ENCODE data around the gene SLC9A9. TPM values are rescaled to one million over a fixed set of nuclear protein-coding genes. Genes with fewer than 3 reads are reported as not detected.

SLC9A9 gene
- polyA plus RNA-seq, 1 donor = 6.3 TPM

DNA sequence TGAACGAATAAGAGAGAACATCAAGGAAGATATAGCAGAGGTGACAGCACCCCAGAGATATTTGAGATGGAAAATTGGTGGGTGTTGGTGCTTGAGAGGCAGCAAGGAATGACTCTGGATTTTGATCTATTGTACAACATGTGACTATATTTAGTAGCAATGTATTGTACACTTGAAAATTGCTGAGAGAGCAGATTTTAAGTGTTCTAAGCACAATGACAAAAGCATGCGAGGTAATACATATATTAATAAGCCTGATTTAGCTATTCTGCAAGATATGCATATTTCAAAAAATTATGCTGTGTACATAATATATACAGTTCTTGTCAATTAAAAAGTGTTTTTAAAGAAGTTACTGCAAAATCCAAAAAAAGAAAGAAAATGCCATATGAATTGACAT is 194.3 kb downstream of the SLC9A9 start:
- 100% methylated on average over 1 of the region's 2 CpGs for WGBS (ENCODE audit: insufficient coverage, low lambda C conversion rate)
- DNase-seq = no peak
- H3K27ac ChIP-seq (ENCODE audit: low read length) = no peak overlapping the region
- H3K4me3 ChIP-seq (ENCODE audit: low read length) = no peak overlapping the region
- no peaks in the 10 kb centered on the region for H3K4me1 ChIP-seq (ENCODE audit: control insufficient read depth, insufficient read depth, low read length)
- H3K9me3 ChIP-seq (ENCODE audit: control insufficient read depth, low read depth, low read length) = no peaks in the 10 kb centered on the region
- H3K27me3 ChIP-seq (ENCODE audit: control insufficient read depth, insufficient read depth, low read length) = no peaks in the 10 kb centered on the region
- no peaks in the 10 kb centered on the region for H3K36me3 ChIP-seq (ENCODE audit: control insufficient read depth, insufficient read depth, low read length)

- no CpG with 5 or more reads among the region's 2 CpGs for WGBS (ENCODE audit: insufficient coverage, low lambda C conversion rate)
- no peaks in the 10 kb centered on the region for H3K36me3 ChIP-seq (ENCODE audit: control insufficient read depth, insufficient read depth, low read length)
- no peaks in the 10 kb centered on the region for H3K9me3 ChIP-seq (ENCODE audit: control insufficient read depth, low read depth, low read length)
- H3K27ac ChIP-seq (ENCODE audit: low read length) = no peak overlapping the region
- no peak overlapping the region for H3K4me3 ChIP-seq (ENCODE audit: low read length)
- no peak for DNase-seq
- no peaks in the 10 kb centered on the region for H3K4me1 ChIP-seq (ENCODE audit: control insufficient read depth, insufficient read depth, low read length)
- H3K27me3 ChIP-seq (ENCODE audit: control insufficient read depth, insufficient read depth, low read length) = no peaks in the 10 kb centered on the region
These were observed 194.8 kb downstream of the SLC9A9 start for GRCh38 chr3:143653493-143653892.

DNA sequence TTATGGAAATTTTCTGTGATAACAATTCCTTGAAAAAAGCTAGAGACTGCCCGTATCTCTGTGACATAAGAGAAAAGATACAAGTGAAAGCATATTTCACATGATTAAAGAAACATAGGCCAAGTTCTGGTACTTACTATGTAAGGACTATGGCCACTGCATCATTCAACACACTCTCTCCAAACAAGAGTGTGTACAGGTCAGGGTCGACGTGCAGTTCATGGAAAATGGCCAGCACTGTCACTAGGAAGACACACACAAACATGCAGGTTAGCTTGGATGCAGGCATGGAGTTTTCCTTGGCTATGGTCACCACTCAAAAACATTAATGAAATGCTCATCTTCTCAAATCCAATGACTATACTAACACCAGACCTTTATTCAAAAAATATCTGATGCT is 196.2 kb downstream of the SLC9A9 start:
- H3K4me3 ChIP-seq (ENCODE audit: low read length) = no peak overlapping the region
- H3K36me3 ChIP-seq (ENCODE audit: control insufficient read depth, insufficient read depth, low read length) = no peaks in the 10 kb centered on the region
- DNase-seq = no peak
- WGBS (ENCODE audit: insufficient coverage, low lambda C conversion rate) = 70% methylated on average over 1 of the region's 3 CpGs
- no peaks in the 10 kb centered on the region for H3K27me3 ChIP-seq (ENCODE audit: control insufficient read depth, insufficient read depth, low read length)
- H3K27ac ChIP-seq (ENCODE audit: low read length) = no peak overlapping the region
- H3K9me3 ChIP-seq (ENCODE audit: control insufficient read depth, low read depth, low read length) = no peaks in the 10 kb centered on the region
- no peaks in the 10 kb centered on the region for H3K4me1 ChIP-seq (ENCODE audit: control insufficient read depth, insufficient read depth, low read length)

DNA sequence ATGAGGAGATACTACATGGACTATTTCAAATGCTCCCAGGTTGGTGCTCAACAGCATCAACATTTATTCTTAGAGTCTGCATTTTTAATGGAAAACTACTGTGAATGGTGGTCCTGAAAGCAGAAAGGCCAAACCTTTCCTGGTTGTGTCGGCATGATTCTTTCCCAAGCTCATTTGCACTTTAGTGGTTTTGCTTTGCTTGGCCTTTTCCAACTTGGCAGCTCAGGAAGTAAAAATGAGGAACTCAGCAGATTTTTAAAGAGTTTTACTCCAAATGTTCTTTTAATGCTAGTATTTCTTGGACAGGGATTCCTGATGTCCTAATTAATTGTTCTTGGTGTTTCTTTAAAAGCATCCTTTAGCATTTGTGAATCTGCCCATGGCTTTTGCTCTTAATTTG is 197.4 kb downstream of the SLC9A9 start:
- Histone ChIP-seq H3K9me3 (ENCODE audit: control insufficient read depth, low read depth, low read length) (no peaks in the 10 kb centered on the region), H3K4me1 (ENCODE audit: control insufficient read depth, insufficient read depth, low read length) (no peaks in the 10 kb centered on the region), H3K27ac (ENCODE audit: low read length) (no peak overlapping the region), H3K4me3 (ENCODE audit: low read length) (no peak overlapping the region), H3K27me3 (ENCODE audit: control insufficient read depth, insufficient read depth, low read length) (no peaks in the 10 kb centered on the region), H3K36me3 (ENCODE audit: control insufficient read depth, insufficient read depth, low read length) (no peaks in the 10 kb centered on the region)
- DNase-seq = no peak
- 86% methylated on average over 1 of the region's 1 CpG for WGBS (ENCODE audit: insufficient coverage, low lambda C conversion rate)

DNA sequence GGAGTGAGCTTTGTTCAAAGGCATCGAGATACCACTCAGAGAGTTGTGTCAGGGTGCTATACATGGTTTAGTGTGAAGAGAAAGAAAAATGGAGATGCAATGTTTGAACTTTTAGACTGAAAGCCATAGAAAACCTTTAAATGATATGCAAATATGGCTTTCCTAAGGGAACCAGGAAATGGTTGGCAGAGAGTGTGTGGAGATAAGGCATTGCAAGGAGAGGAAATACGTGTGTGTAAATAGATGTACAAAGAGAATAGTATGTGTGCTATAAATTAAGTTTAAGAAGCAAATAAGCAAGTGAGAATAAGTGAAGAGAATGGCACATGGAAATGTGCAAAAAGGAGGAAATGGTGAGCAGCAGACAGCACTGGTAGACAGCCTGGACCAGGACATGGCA is 198.1 kb downstream of the SLC9A9 start:
- Histone ChIP-seq H3K9me3 (ENCODE audit: control insufficient read depth, low read depth, low read length) (no peaks in the 10 kb centered on the region), H3K27me3 (ENCODE audit: control insufficient read depth, insufficient read depth, low read length) (no peaks in the 10 kb centered on the region), H3K4me1 (ENCODE audit: control insufficient read depth, insufficient read depth, low read length) (no peaks in the 10 kb centered on the region), H3K4me3 (ENCODE audit: low read length) (no peak overlapping the region), H3K36me3 (ENCODE audit: control insufficient read depth, insufficient read depth, low read length) (no peaks in the 10 kb centered on the region), H3K27ac (ENCODE audit: low read length) (no peak overlapping the region)
- WGBS (ENCODE audit: insufficient coverage, low lambda C conversion rate) = 71% methylated on average over 2 of the region's 2 CpGs
- no peak for DNase-seq

- DNase-seq = no peak
- H3K9me3 ChIP-seq (ENCODE audit: control insufficient read depth, low read depth, low read length) = no peaks in the 10 kb centered on the region
- H3K4me3 ChIP-seq (ENCODE audit: low read length) = no peak overlapping the region
- H3K4me1 ChIP-seq (ENCODE audit: control insufficient read depth, insufficient read depth, low read length) = peaks cover 3% of the 10 kb centered on the region
- WGBS (ENCODE audit: insufficient coverage, low lambda C conversion rate) = 60% methylated on average over 1 of the region's 7 CpGs
- H3K27me3 ChIP-seq (ENCODE audit: control insufficient read depth, insufficient read depth, low read length) = no peaks in the 10 kb centered on the region
- H3K36me3 ChIP-seq (ENCODE audit: control insufficient read depth, insufficient read depth, low read length) = no peaks in the 10 kb centered on the region
- H3K27ac ChIP-seq (ENCODE audit: low read length) = no peak overlapping the region
These were observed 199.6 kb downstream of the SLC9A9 start for GRCh38 chr3:143648708-143649107.

- no peak overlapping the region for H3K27ac ChIP-seq (ENCODE audit: low read length)
- H3K4me3 ChIP-seq (ENCODE audit: low read length) = no peak overlapping the region
- peaks cover 3% of the 10 kb centered on the region for H3K4me1 ChIP-seq (ENCODE audit: control insufficient read depth, insufficient read depth, low read length)
- WGBS (ENCODE audit: insufficient coverage, low lambda C conversion rate) = no CpG with 5 or more reads among the region's 14 CpGs
- no peaks in the 10 kb centered on the region for H3K27me3 ChIP-seq (ENCODE audit: control insufficient read depth, insufficient read depth, low read length)
- DNase-seq = no peak
- H3K9me3 ChIP-seq (ENCODE audit: control insufficient read depth, low read depth, low read length) = no peaks in the 10 kb centered on the region
- H3K36me3 ChIP-seq (ENCODE audit: control insufficient read depth, insufficient read depth, low read length) = no peaks in the 10 kb centered on the region
These were observed 200.1 kb downstream of the SLC9A9 start for GRCh38 chr3:143648218-143648617.

DNA sequence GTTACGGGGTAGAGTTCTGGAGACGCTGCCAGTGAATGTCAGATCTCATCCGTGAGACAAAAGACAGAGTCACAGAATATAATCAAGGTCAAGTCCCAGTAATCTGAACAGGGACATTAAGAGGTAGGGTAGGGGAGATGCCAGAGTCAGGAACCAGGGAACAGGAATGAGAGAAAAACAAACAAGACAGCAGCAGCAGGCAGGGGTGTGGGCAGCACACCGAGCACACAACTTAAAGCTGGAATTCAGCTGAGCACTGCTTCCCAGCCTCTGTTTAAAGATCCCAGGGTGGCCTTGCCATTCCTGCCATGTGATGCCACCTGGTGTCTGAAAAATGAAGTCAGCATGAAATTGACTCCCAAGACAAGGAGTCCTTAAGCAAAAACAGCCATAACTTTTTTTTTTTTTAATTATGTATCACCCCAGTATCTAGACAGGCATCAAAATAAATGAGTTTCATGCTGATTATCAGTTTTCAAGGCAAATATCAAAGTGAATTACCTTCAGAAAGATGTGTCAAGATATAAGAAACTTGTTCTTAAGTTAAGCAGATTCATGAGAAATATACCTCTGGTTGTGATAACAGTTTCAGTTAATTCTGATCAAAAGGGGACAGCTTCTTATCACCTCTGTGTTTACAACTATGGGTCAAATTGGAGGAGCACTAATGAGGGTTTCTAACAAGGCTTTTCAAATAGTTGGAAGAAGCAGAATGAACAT is 203.7 kb downstream of the SLC9A9 start:
- H3K27ac ChIP-seq (ENCODE audit: low read length) = no peak overlapping the region
- H3K36me3 ChIP-seq (ENCODE audit: control insufficient read depth, insufficient read depth, low read length) = no peaks in the 10 kb centered on the region
- peak; percentile 48 to 56 for DNase-seq
- WGBS (ENCODE audit: insufficient coverage, low lambda C conversion rate) = 83% methylated on average over 3 of the region's 4 CpGs
- no peaks in the 10 kb centered on the region for H3K9me3 ChIP-seq (ENCODE audit: control insufficient read depth, low read depth, low read length)
- H3K4me1 ChIP-seq (ENCODE audit: control insufficient read depth, insufficient read depth, low read length) = peaks cover 3% of the 10 kb centered on the region
- H3K4me3 ChIP-seq (ENCODE audit: low read length) = no peak overlapping the region
- no peaks in the 10 kb centered on the region for H3K27me3 ChIP-seq (ENCODE audit: control insufficient read depth, insufficient read depth, low read length)

DNA sequence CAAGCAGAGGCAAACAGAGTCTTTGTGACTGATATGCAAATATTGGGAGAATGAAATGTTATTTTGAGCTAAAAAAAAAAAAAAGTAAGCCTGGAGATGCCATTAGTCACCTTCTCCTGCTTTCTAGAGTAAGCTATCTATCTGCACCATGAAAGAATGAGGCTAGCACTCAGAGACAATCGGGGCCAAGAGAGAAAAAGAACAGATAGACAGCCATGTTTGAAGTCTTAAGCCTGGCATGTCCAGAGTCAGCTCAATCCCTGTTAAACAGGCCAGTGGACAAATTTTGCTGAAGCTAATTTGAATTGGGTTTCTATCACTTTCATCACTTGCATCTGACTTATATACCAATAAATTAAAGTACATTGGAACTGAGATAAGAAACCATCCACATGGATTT is 204.4 kb downstream of the SLC9A9 start:
- Histone ChIP-seq H3K27me3 (ENCODE audit: control insufficient read depth, insufficient read depth, low read length) (no peaks in the 10 kb centered on the region), H3K9me3 (ENCODE audit: control insufficient read depth, low read depth, low read length) (no peaks in the 10 kb centered on the region), H3K36me3 (ENCODE audit: control insufficient read depth, insufficient read depth, low read length) (no peaks in the 10 kb centered on the region), H3K27ac (ENCODE audit: low read length) (no peak overlapping the region), H3K4me1 (ENCODE audit: control insufficient read depth, insufficient read depth, low read length) (peaks cover 3% of the 10 kb centered on the region), H3K4me3 (ENCODE audit: low read length) (no peak overlapping the region)
- no CpG with 5 or more reads among the region's 1 CpG for WGBS (ENCODE audit: insufficient coverage, low lambda C conversion rate)
- DNase-seq = no peak

DNA sequence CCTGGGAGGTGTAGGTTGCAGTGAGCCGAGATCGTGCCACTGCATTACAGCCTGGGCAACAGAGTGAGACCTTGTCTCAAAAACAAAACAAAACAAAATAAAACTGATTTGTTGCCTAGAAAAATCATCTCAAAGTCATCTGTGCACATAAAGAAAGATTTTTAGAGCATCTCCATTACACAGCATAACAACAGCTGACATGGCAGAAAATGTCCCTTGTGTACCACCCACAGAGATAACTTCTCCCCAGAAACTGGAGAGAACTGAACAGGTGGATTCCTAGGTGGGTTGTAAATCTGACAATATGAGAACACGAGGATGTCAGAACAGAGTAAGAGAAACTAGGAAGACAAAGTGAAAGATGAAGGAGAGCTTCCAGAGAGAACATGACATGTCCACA is 207.5 kb downstream of the SLC9A9 start:
- no peaks in the 10 kb centered on the region for H3K36me3 ChIP-seq (ENCODE audit: control insufficient read depth, insufficient read depth, low read length)
- no peak overlapping the region for H3K4me3 ChIP-seq (ENCODE audit: low read length)
- H3K27ac ChIP-seq (ENCODE audit: low read length) = no peak overlapping the region
- H3K4me1 ChIP-seq (ENCODE audit: control insufficient read depth, insufficient read depth, low read length) = peaks cover 3% of the 10 kb centered on the region
- no peak for DNase-seq
- 100% methylated on average over 1 of the region's 3 CpGs for WGBS (ENCODE audit: insufficient coverage, low lambda C conversion rate)
- H3K27me3 ChIP-seq (ENCODE audit: control insufficient read depth, insufficient read depth, low read length) = no peaks in the 10 kb centered on the region
- peaks cover 5% of the 10 kb centered on the region for H3K9me3 ChIP-seq (ENCODE audit: control insufficient read depth, low read depth, low read length)

GRCh38 chr3:143637133-143637532 is 211.1 kb downstream of the SLC9A9 start:
- H3K36me3 ChIP-seq (ENCODE audit: control insufficient read depth, insufficient read depth, low read length) = no peaks in the 10 kb centered on the region
- peaks cover 5% of the 10 kb centered on the region for H3K9me3 ChIP-seq (ENCODE audit: control insufficient read depth, low read depth, low read length)
- H3K4me3 ChIP-seq (ENCODE audit: low read length) = no peak overlapping the region
- H3K27me3 ChIP-seq (ENCODE audit: control insufficient read depth, insufficient read depth, low read length) = no peaks in the 10 kb centered on the region
- WGBS (ENCODE audit: insufficient coverage, low lambda C conversion rate) = 100% methylated on average over 1 of the region's 1 CpG
- no peak overlapping the region for H3K27ac ChIP-seq (ENCODE audit: low read length)
- no peak for DNase-seq
- no peaks in the 10 kb centered on the region for H3K4me1 ChIP-seq (ENCODE audit: control insufficient read depth, insufficient read depth, low read length)
